Endometrial microvascular endothelial cells (primary cell): ENCODE data around the gene RPL13A. TPM values are rescaled to one million over a fixed set of nuclear protein-coding genes. Genes with fewer than 3 reads are reported as not detected.

Experiments
- in situ Hi-C: cut with HindIII; loops from 2 replicates; pipeline ENCODE4 v1.10.0; 2017; ENCODE audit warnings: low sequenced_read_pairs, low pct_unique_long_range_greater_than_20kb; ENCODE audit errors: inconsistent ontology term
- total RNA-seq: library from RNA; depleted of rRNA; stranded (reverse); fragments of >200 nt; gene quantifications from one replicate; pipeline ENCODE4 v1.2.3, GENCODE V29; 2015; ENCODE audit errors: inconsistent ontology term

Gene RPL13A
- total RNA-seq, 1 donor from 2014 or later: 2,035 TPM

DNA sequence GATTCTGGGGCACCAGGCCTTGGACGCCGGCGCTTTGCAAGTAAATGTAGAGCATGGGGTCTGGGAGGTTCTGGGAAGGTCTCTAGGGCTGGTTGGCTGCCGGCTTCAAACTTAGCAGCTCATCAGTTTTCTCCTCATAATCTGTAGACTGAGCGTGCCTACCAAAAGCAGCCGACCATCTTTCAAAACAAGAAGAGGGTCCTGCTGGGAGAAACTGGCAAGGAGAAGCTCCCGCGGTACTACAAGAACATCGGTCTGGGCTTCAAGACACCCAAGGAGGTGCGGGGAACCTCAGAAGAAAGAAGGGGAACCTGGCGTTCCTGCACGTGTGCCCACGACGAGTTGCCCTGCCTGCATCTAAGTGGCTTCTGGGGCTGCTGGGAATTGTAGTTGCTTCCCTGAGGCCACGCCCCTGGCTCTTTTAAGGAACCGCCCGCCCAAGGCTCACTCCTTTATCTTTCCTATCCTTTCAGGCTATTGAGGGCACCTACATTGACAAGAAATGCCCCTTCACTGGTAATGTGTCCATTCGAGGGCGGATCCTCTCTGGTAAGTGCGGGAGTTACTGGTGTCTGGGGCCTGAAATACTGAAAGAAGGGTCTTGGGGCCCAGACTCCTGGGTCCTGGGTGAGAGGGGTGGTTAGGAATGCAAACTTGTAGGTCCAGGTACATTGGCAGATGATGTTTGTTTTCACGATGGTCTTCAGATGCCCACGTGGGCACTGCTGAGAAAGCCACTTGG is 9.8 kb downstream of the RPL13A start:
- in situ Hi-C loops: no loop called here

DNA sequence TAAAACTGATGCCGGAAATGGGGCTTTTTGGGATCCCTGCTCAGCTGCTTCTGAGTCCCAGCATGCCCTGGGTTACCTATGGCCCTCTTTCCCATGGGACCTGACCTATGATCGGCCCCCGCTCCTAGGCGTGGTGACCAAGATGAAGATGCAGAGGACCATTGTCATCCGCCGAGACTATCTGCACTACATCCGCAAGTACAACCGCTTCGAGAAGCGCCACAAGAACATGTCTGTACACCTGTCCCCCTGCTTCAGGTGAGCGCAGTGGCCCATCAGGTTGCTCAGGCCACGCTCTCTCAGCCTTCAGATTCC is 10.3 kb downstream of the RPL13A start:
- in situ Hi-C loops: no loop called here

- in situ Hi-C loops: no loop called here
Measured at GRCh38 chr19:49498475-49498874, 11.1 kb downstream of the RPL13A start.

DNA sequence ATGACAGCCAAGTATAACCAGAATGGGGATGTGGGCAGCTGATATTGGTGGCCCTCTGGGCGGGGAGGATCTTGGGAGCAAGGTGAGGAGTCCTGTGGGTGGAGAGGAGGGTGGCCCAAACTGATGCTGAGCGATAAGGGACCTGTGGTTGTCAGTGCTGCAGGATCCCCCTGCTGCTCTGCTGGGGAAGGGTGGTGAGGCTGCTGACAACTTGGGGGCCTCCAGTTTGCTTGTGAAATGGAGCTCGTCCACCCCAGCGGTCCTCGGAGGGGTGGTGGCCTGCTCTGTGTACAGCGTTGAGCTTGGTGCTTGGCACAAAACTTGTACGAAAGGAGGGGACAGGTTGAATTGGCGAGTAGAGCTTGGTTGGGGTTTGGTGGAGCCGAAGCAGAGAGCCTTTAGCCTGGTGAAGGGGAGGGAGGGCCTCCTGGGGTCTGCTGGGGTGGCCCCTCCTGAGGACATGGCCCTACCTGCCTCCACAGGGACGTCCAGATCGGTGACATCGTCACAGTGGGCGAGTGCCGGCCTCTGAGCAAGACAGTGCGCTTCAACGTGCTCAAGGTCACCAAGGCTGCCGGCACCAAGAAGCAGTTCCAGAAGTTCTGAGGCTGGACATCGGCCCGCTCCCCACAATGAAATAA is 11.7 kb downstream of the RPL13A start:
- in situ Hi-C loops: no loop called here

DNA sequence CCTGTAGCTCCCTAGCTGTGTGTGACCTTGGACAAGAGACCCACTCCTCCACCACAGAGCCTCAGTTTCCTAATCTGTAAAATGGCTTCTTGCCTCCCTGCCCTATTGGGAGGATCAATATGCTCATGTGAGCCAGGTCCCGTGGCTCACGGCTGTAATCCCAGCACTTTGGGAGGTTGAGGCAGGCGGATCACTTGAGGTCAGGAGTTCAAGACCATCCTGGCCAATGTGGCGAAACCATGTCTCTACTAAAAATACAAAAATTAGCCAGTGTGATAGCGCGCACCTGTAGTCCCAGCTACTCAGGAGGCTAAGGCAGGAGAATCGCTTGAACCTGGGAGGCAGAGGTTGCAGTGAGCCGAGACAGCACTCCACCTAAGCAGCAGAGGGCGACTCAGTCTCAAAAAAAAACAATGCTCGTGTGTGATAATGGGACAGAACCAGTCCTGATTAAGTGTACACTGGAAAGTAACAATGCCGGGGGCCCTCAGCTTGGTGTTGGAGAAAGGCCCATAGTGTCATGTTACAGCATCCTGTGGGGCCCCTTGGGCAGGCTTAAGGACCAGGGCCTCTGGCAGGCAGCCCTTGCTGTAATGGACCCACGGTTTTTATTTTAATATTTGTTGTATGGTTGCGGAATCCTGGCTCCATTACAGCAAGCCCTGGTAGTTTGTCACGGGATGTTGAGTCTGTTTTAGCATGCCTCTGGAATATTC is 15.6 kb downstream of the RPL13A start:
- in situ Hi-C loops: no loop called here

- in situ Hi-C loops: no loop called here
Measured at GRCh38 chr19:49503582-49503962, 16.2 kb downstream of the RPL13A start.

GRCh38 chr19:49506575-49507105 is 19.2 kb downstream of the RPL13A start:
- in situ Hi-C loops: no loop called here

GRCh38 chr19:49507803-49508494 is 20.5 kb downstream of the RPL13A start:
- in situ Hi-C loops: no loop called here

DNA sequence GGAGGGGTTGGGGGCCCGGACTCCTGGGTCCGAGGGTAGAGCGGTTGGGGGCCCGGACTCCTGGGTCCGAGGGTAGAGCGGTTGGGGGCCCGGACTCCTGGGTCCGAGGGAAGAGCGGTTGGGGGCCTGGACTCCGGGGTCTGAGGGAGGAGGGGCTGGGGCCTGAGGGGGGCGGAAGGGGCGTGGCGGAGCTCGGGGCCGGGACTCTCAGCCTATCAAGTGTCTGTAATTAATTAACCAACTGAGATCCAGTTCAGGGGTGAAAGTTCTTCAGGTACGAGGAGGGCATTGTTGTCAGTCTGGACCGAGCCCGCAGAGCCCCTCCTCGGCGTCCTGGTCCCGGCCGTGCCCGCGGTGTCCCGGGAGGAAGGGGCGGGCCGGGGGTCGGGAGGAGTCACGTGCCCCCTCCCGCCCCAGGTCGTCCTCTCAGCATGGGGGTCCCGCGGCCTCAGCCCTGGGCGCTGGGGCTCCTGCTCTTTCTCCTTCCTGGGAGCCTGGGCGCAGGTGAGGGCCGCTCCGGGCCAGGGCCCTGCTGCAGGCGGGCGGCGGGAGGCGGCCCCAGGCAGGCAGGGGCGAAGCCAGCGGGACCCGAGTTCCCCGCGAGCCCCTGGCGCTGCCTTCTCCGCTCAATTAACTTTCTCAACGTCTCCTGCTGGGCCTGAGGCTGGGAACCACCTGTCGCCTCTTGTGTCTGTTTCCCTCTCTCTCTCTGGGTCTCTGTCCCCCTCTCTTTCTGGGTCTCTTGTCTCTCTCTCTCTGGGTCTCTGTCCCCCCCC is 25.8 kb downstream of the RPL13A start:
- in situ Hi-C loops: no loop called here

DNA sequence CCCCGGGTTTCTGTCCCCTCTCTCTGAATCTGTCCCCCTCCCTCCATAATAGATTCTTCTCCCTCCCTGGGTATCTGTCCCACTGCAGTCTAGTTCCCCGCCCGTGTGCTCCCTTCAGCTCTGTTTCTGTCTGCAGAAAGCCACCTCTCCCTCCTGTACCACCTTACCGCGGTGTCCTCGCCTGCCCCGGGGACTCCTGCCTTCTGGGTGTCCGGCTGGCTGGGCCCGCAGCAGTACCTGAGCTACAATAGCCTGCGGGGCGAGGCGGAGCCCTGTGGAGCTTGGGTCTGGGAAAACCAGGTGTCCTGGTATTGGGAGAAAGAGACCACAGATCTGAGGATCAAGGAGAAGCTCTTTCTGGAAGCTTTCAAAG is 26.3 kb downstream of the RPL13A start:
- in situ Hi-C loops: no loop called here

GRCh38 chr19:49514151-49514550 is 26.7 kb downstream of the RPL13A start:
- in situ Hi-C loops: no loop called here

- in situ Hi-C loops: no loop called here
Measured at GRCh38 chr19:49515767-49516166, 28.4 kb downstream of the RPL13A start.

DNA sequence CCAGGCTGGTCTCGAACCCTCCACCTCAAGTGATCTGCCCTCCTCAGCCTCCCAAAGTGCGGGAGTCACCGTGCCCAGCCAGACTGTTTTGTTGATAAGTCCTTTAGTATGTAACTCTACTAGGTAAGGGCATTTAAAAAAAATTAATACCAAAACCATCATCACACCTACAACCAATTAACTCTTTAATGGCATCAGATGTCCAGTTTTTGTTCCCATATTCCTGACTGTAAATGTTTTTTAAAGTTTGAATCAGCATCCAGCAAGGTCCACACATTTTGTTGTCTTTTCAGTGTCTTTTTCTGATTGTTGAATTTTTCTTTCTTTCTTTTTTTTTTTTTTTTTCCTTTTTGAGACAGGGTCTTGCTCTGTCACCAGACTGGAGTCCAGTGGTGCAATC is 30.6 kb downstream of the RPL13A start:
- in situ Hi-C loops: no loop called here

- in situ Hi-C loops: no loop called here
Measured at GRCh38 chr19:49520705-49521319, 33.4 kb downstream of the RPL13A start.

DNA sequence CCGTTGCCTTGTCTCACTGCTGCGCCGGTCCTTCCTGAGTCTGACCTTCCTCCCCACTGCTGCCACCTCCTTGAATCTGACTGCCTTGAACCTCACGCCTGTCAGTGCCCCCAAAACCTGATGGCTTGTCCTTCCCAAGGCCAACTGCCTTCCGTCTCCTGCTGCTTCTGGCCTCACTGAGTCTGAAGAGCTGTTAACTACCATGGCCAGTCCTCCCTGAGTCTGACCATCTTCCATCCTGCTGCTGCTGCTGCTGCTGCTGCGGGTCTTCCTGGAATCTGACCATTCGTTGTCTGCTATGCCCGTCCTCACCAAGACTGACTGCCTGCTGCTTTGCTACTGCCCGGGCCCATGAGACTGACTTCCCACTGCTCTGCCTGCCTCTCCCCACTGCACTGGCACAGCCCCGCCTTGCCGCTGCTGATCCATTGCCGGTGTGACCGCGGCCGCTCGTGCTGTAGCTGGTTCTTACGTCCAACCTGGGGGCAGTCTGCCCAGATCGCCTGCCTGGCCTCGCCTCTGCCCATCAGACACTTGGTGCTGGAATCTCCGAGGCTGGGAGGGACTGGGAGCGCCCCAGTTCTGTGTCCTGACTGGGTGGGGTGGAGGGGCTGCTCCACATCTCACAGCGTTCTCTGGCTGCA is 37.5 kb downstream of the RPL13A start:
- in situ Hi-C loops: no loop called here

DNA sequence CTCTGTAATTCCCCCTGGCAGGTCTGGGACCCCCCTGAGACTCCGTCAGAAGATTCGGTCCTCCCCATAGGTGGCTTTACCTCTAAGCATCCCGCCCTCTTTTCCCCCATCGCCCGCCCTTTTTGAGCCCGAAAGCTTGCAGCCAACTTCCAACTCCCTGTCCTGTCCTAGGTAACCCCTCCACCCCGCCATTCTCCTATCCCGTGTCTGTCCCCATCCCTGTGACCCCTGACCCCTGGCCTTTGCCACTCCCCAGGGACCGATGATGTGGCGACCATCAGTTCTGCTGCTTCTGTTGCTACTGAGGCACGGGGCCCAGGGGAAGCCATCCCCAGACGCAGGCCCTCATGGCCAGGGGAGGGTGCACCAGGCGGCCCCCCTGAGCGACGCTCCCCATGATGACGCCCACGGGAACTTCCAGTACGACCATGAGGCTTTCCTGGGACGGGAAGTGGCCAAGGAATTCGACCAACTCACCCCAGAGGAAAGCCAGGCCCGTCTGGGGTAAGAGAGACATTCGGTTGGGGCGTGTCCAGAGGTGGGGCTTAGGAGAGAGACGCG is 40.9 kb downstream of the RPL13A start:
- in situ Hi-C loops: no loop called here

DNA sequence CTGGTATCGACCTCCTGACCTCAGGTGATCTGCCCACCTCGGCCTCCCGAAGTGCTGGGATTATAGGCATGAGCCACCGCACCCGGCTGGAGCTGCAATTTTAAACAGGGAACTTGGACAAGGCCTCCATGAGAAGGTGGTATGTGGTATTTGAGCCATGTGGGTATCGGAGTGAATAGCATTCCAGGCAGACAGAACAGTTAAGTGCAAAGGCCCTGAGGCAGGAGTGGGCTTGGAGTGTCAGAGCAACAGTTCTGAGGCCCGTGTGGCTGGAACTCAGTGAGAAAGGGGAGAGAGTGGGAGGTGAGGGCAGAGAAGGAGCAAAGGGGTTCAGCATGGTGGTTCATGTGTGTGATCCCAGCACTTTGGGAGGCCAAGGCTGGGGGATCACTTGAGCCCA is 43.3 kb downstream of the RPL13A start:
- in situ Hi-C loops: no loop called here
